HG03460 (cell line): Measurements from ENCODE around the gene NAV2.

Source experiments
- ATAC-seq: cut with Tn5 transposase; IDR thresholded peaks from one replicate; pipeline ENCODE4 v1.9.1; 2021; ENCODE audit not compliant: unreplicated experiment

Gene NAV2

DNA sequence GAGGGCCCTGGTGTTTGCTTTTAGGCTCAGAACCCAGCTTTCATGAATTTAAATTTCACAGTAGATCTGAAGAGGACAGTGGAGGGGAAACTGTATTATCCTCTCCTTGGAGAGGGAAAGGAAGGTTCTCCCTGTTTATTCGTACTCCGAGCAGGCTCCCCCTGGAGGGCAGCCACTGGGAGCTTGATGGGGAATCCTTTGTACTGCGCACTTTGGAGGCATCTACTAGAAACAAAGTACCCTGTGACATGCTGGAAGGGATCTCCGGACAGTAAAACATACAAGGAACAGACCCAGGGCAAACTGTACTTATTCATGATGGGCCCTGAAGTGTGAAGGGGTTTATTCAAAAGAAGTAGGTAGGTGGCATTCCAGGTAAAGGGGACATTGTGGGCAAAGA is 27.2 kb downstream of the NAV2 start:
- no peak for ATAC-seq

GRCh38 chr11:19740586-19740985 is 27.9 kb downstream of the NAV2 start:
- no peak for ATAC-seq

DNA sequence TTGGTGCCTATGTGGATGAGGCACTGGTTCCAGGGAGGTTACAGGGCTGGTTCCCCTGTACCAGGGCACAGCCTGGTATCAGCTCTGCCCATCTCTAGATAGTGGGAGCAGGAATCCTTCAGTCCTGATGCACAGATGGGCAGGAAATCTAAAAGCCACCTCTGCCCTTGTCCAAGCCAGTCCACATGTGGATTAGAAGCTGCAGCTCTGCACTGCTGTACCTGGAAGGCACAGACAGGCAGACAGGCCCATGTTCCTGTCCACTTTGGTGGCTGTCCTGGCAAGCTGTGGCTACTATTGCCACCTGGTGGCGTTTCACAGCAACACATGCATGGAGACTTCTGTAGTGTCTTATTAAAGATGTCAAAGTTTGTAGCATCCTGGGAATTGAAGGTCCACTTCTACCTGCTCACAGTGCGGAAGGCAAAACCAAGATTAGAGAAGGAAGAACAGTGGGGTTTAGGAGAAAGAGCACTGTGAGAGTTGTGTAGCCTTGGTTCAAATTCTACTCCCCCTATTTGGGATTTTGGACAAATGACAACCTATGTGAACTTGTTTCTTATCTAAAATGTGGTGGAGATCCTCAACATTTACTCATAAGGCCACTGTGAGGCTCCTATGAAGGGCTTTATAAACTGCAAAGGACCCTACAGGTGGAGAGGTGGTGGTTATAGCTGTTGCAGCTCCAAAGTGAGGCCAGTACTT is 30.1 kb downstream of the NAV2 start:
- ATAC-seq = no peak

DNA sequence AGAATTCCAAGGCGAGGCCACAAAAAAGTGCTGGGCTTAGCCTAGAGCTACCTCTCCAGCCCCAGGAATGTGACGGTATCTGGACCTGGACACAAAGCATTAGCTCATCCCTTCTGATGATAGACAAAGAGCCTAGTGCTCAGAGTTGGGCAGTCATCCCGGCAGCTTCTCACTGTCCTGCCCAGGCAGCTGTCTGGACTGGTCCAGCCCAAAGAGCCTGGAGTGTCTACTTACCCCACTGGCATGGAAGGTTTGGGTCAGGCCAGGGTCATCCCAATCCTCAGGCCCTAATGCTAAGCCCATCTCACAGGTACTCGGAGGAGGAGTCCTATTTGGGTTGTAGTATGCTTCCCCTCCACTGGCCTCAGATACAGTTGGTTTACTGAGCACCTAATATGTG is 31.0 kb downstream of the NAV2 start:
- ATAC-seq = no peak

DNA sequence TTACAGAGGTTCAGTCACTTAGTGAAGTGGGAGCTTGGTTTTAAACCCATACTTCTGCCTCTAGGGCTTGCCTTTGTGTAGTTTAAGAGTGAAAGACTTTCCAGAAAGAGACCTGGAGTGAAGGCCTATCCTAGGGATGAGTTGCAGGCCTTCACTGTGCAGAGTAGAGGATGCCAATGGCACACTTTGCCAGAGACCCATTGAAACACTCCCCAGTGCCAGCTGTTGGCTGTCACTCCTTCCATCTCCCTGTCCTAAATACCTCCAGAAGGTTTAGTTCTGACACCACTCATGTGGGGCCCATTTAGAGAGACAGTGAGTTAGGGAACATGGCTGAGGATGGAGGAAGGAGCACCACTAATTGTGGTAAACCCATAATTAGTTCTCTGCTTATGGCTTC is 31.5 kb downstream of the NAV2 start:
- ATAC-seq = no peak

- no peak for ATAC-seq
Observed at GRCh38 chr11:19746086-19746485, 33.4 kb downstream of the NAV2 start.

- ATAC-seq = no peak
Observed at GRCh38 chr11:19747634-19748033, 35.0 kb downstream of the NAV2 start.

GRCh38 chr11:19751055-19751454 is 38.4 kb downstream of the NAV2 start:
- ATAC-seq = no peak

- no peak for ATAC-seq
Observed at GRCh38 chr11:19753451-19754106, 40.9 kb downstream of the NAV2 start.

- no peak for ATAC-seq
Observed at GRCh38 chr11:19756675-19757475, 44.2 kb downstream of the NAV2 start.

DNA sequence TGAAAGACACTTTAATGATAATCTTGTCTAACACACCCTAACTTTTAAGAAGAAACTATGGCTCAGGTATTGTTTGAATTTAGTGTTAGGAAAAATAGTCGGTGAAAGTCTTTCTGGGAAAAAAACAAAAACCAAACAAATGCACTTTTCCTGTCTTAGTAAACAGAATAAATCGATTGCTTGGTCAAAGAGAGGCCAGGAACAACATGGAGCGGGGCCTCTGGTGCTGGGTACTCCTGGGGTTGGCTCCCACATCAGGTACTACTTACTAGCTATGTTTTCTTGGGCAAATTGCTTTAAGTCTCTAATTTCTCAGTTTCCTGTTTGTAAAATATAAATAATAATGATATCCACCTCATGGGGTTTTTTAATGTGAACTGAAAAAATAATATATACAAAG is 46.8 kb downstream of the NAV2 start:
- ATAC-seq = no peak

DNA sequence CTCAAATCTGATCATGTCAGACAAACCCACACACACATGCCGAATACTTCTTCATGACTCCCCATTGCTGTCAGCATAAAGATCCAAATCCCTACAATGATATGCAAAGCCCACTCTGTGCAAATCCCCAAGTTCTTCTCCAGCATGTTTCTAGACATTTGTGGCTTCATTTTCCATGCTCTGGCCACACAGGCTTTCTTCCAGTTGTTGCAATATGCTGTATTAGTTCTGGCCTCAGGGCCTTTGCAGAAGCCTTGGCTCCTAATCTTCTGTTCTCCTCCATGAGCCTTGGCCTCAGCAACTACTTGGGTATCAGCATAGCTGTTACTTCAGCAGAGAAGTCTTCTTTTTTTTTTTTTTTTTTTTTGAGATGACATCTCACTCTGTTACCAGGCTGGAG is 49.6 kb downstream of the NAV2 start:
- no peak for ATAC-seq

GRCh38 chr11:19763330-19763729 is 50.7 kb downstream of the NAV2 start:
- no peak for ATAC-seq

DNA sequence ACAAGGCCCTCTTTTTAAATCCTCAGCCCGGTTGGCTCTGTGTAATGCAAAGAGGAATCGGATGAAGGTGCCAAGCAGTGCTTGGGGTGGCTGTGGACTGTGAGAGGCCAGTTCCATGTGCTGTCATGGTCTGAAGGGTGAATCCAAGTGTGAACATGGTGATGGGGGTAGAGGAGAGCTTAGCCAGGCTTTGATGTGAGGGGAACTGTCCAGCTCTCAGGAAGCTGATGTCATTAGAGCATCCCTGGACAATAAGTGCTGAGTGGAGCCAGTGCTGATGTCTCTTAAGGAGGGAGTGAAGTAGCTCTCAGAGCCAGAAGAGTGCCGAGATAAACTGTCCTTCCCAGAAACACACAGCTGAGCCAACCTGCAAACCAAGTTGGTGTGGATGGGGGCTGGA is 53.6 kb downstream of the NAV2 start:
- ATAC-seq = no peak

GRCh38 chr11:19766810-19767209 is 54.2 kb downstream of the NAV2 start:
- ATAC-seq = no peak

- no peak for ATAC-seq
Observed at GRCh38 chr11:19767627-19768151, 55.1 kb downstream of the NAV2 start.

- no peak for ATAC-seq
Observed at GRCh38 chr11:19768197-19768596, 55.6 kb downstream of the NAV2 start.

DNA sequence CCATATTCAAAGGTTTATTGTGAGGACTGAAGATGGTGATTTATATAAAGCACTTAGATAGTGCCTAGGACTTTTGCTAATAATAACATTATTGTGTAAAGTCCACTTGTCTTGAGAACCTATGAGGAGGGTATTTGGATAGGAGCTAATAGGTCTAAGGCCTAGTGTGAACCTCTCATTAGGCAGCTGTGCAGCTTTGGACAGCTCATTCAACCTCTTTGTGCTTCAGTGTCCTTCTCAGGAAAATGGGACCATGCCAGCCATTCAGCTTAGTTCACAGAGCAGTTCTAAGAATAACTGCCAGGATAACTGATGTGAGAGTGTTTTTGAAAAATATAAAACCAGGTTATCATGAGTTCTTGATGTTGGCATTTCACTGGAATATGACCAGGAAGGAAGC is 56.2 kb downstream of the NAV2 start:
- ATAC-seq = no peak

DNA sequence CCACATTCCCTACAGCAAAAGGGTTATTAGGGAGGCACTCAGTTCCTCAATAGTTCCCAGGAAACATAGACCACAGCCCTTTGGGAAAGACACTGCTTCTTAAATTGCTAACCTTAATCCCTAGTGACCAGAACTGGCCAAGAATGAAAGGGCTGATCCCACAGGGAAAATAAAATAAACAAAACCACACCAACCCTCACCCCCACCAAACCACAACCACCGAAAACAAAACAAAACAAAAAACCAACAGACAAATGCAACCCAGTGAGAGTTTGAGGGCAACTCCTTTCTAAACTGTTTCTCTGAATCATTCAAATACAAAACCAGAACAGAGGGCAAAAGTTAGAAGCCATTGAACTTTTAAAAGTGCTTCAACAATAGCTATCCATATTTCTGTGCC is 57.2 kb downstream of the NAV2 start:
- no peak for ATAC-seq

- ATAC-seq = no peak
Observed at GRCh38 chr11:19770277-19770676, 57.6 kb downstream of the NAV2 start.

GRCh38 chr11:19771463-19771862 is 58.8 kb downstream of the NAV2 start:
- ATAC-seq = no peak

- no peak for ATAC-seq
Observed at GRCh38 chr11:19772480-19772879, 59.8 kb downstream of the NAV2 start.
